ENCODE results near the gene PLPPR2.

DNA sequence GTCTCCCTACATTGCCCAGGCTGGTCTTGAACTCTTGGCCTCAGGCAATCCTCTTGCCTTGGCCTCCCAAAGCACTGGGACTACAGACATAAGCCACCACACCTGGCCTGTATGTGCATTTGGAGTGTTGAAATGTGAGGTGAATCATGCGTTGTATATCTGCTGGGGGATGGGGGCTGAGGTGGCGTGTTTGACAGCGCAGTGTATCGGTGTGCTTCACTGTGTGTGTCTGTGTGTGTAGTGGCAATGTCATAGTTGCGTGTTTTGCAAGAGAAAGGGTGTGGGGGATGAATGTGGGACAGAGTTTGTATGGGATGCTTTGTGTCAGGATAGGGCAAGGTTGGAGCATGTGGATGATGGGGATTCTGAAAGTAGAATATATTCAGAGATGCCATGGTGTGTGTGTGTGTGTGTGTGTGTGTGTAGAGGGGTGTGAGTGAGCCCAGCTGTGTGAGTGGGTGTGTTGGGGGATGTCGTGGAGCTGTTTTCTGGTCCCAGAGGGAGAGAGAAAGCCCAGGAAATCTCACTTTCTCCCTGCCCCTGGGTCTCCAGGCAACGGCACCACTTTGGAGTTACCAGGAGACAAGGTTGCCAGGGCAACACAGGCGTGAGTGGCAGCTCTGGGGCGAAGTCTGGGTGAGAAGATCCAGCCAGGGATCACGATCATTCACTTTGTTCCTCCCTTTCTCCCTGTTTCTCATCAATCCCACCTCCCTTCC lies 18.1 kb downstream of the PLPPR2 start:
- TF ChIP-seq, protein P1, sequence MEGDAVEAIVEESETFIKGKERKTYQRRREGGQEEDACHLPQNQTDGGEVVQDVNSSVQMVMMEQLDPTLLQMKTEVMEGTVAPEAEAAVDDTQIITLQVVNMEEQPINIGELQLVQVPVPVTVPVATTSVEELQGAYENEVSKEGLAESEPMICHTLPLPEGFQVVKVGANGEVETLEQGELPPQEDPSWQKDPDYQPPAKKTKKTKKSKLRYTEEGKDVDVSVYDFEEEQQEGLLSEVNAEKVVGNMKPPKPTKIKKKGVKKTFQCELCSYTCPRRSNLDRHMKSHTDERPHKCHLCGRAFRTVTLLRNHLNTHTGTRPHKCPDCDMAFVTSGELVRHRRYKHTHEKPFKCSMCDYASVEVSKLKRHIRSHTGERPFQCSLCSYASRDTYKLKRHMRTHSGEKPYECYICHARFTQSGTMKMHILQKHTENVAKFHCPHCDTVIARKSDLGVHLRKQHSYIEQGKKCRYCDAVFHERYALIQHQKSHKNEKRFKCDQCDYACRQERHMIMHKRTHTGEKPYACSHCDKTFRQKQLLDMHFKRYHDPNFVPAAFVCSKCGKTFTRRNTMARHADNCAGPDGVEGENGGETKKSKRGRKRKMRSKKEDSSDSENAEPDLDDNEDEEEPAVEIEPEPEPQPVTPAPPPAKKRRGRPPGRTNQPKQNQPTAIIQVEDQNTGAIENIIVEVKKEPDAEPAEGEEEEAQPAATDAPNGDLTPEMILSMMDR (IDR thresholded peaks at IDR 0.05; ENCODE audit: poor library complexity), result no peak
- TF ChIP-seq EZH2 (IDR thresholded peaks at IDR 0.05; ENCODE audit: borderline replicate concordance), result no peak

All from hepatocyte (in vitro differentiated cells).